Testis (tissue), 3 donors: Measurements from ENCODE around the gene WDR20. TPM values are rescaled to one million over a fixed set of nuclear protein-coding genes. Genes with fewer than 3 reads are reported as not detected.
A peak's percentile ranks its signal among the peaks of the same experiment; 100 is the strongest.

Experiments
- DNase-seq: peaks from one replicate; pipeline ENCODE4 v3.0.0-alpha.2; 2019
- H3K27ac ChIP-seq, 2 donors: fragments of 200-600 bp; sonication (generic); one replicate each; pipeline ENCODE4 v1.5.1; 2019
- H3K27me3 ChIP-seq: fragments of 200-600 bp; sonication (generic); one replicate; pipeline ENCODE4 v1.5.1; 2019
- H3K36me3 ChIP-seq: fragments of 200-600 bp; sonication (generic); one replicate; pipeline ENCODE4 v1.5.1; 2017; ENCODE audit warnings: low read depth; ENCODE audit errors: missing control alignments
- H3K4me1 ChIP-seq: fragments of 200-600 bp; sonication (generic); one replicate; pipeline ENCODE4 v1.5.1; 2019
- H3K4me3 ChIP-seq, 2 donors: fragments of 200-600 bp; sonication (generic); one replicate each; pipeline ENCODE4 v1.5.1; 2017 to 2019
- H3K9me3 ChIP-seq: fragments of 200-600 bp; sonication (generic); one replicate; pipeline ENCODE4 v1.5.1; 2017
- CTCF ChIP-seq, 3 experiments: fragments of 450-650 bp in 2 of 3; fragments of 200-600 bp in 1 of 3; sonication (generic) in 1 of 3; IDR thresholded peaks; one replicate each; pipeline ENCODE4 v1.5.1; 2016 to 2019; ENCODE audit warnings: antibody characterized with exemption in 3 of 3, mild to moderate bottlenecking in 2 of 3, moderate library complexity in 1 of 3
- POLR2A ChIP-seq: fragments of 450-650 bp; IDR thresholded peaks from one replicate; pipeline ENCODE4 v1.6.1; 2017; ENCODE audit warnings: antibody characterized with exemption, mild to moderate bottlenecking, moderate library complexity
- WGBS, 2 donors: methylation state at CpG; one replicate each; pipeline ENCODE4 v1.1.5; 2018; 5-methylcytosine and 5-hydroxymethylcytosine counted together
- intact Hi-C: fragments of 100-400 bp; cut with DNase I; formaldehyde crosslinking; loops from one replicate; pipeline ENCODE4 v1.15.1; 2023; ENCODE audit warnings: low total_unique reads
- polyA plus RNA-seq: library from polyadenylated mRNA; stranded (reverse); fragments of 350-450 nt; fragmentation: Illumina TruSeq; extraction: RNeasy Lipid Tissue Mini Kit (QIAGEN cat#74804); gene quantifications from one replicate; pipeline ENCODE4 v1.2.3, GENCODE V29; 2014; ENCODE audit warnings: low read depth, low replicate concordance; ENCODE audit not compliant: insufficient read depth
- total RNA-seq, 2 donors: library from RNA; depleted of rRNA; stranded (reverse); fragments of >200 nt; gene quantifications; one replicate each; pipeline ENCODE4 v1.2.3, GENCODE V29; 2016

The WDR20 gene
- total and polyA plus RNA-seq, 3 donors from 2014 or later = 46.5 to 69.2 (median 56.4) TPM

- Histone ChIP-seq H3K27ac (peak overlapping the region; percentile 94 to 98), H3K4me1 (peaks cover 10% of the 10 kb centered on the region), H3K4me3 (peak overlapping the region; percentile 93 to 99), H3K36me3 (no peaks in the 10 kb centered on the region), H3K27me3 (no peaks in the 10 kb centered on the region), H3K9me3 (no peaks in the 10 kb centered on the region)
- intact Hi-C loops = no loop called here
- DNase-seq = peak; percentile 46
- no peak for TF ChIP-seq POLR2A
- TF ChIP-seq CTCF (IDR thresholded peaks at IDR 0.05) = no peak
- 2 to 4% methylated on average over 13 to 14 of the region's 14 CpGs for WGBS, 2 donors
Observed at GRCh38 chr14:102138961-102139285, 774 bp upstream of the WDR20 start.

GRCh38 chr14:102140027-102140749 lies 491 bp downstream of the WDR20 start:
- Histone ChIP-seq H3K27ac (peak overlapping the region; percentile 94 to 98), H3K27me3 (no peaks in the 10 kb centered on the region), H3K9me3 (no peaks in the 10 kb centered on the region), H3K4me1 (peaks cover 10% of the 10 kb centered on the region), H3K4me3 (peak overlapping the region; percentile 93 to 99), H3K36me3 (no peaks in the 10 kb centered on the region)
- intact Hi-C loops = no loop called here
- DNase-seq = peak; percentile 55
- WGBS, 2 donors = 0 to 1% methylated on average over 25 to 48 of the region's 48 CpGs
- TF ChIP-seq CTCF (IDR thresholded peaks at IDR 0.05) = no peak
- no peak for TF ChIP-seq POLR2A

GRCh38 chr14:102140750-102141145 lies 1.1 kb downstream of the WDR20 start:
- Histone ChIP-seq H3K27ac (peak overlapping the region; percentile 94 to 98), H3K36me3 (no peaks in the 10 kb centered on the region), H3K4me3 (peak overlapping the region; percentile 93 to 99), H3K27me3 (no peaks in the 10 kb centered on the region), H3K9me3 (no peaks in the 10 kb centered on the region), H3K4me1 (peaks cover 10% of the 10 kb centered on the region)
- DNase-seq = no peak
- 4 to 7% methylated on average over 9 of the region's 9 CpGs for WGBS, 2 donors
- TF ChIP-seq CTCF (IDR thresholded peaks at IDR 0.05) = no peak
- no peak for TF ChIP-seq POLR2A
- intact Hi-C loops = no loop called here

GRCh38 chr14:102141797-102142196 lies 2.1 kb downstream of the WDR20 start:
- Histone ChIP-seq H3K4me3 (no peak overlapping the region), H3K27me3 (no peaks in the 10 kb centered on the region), H3K27ac (no peak overlapping the region), H3K36me3 (no peaks in the 10 kb centered on the region), H3K4me1 (peaks cover 12% of the 10 kb centered on the region), H3K9me3 (no peaks in the 10 kb centered on the region)
- 77% methylated on average over 4 of the region's 4 CpGs for WGBS, 2 donors
- DNase-seq = no peak
- no peak for TF ChIP-seq CTCF (IDR thresholded peaks at IDR 0.05)
- no peak for TF ChIP-seq POLR2A
- intact Hi-C loops = no loop called here

GRCh38 chr14:102144914-102145313 lies 5.2 kb downstream of the WDR20 start:
- H3K27ac ChIP-seq = no peak overlapping the region
- H3K4me1 ChIP-seq = peaks cover 17% of the 10 kb centered on the region
- DNase-seq = no peak
- intact Hi-C loops = no loop called here
- H3K9me3 ChIP-seq = no peaks in the 10 kb centered on the region
- H3K27me3 ChIP-seq = no peaks in the 10 kb centered on the region
- no peak overlapping the region for H3K4me3 ChIP-seq
- TF ChIP-seq POLR2A (no peak), CTCF (IDR thresholded peaks at IDR 0.05) (no peak)
- no peaks in the 10 kb centered on the region for H3K36me3 ChIP-seq
